GM23338 (cell line): ENCODE data around the gene FAM174C. TPM values are rescaled to one million over a fixed set of nuclear protein-coding genes. Genes with fewer than 3 reads are reported as not detected.

Experiments used
- ATAC-seq: fragments of 200-7000 bp; cut with Tn5 transposase; 3 replicates; pipeline ENCODE4 v1.9.1; 2020
- DNase-seq: peaks from one replicate; pipeline ENCODE4 v3.0.0-alpha.2; 2015; ENCODE audit warnings: low spot score
- H2AFZ ChIP-seq: fragments of 200-600 bp; sonication (generic); 2 replicates; pipeline ENCODE4 v1.8.0; 2016; ENCODE audit warnings: antibody characterized with exemption, mild to moderate bottlenecking, moderate library complexity
- H3F3A ChIP-seq: fragments of 200-600 bp; sonication (generic); replicated peaks from 2 replicates; pipeline ENCODE4 v1.8.0; 2017; ENCODE audit warnings: antibody characterized with exemption, mixed run types, low read depth
- H3K27ac ChIP-seq: fragments of 200-600 bp; sonication (generic); 2 replicates; pipeline ENCODE4 v1.6.1; 2016; ENCODE audit warnings: low read depth
- H3K27me3 ChIP-seq: fragments of 200-600 bp; sonication (generic); 2 replicates; pipeline ENCODE4 v1.8.0; 2016; ENCODE audit warnings: mild to moderate bottlenecking, mixed run types, moderate library complexity; ENCODE audit not compliant: insufficient read depth
- H3K36me3 ChIP-seq: fragments of 200-600 bp; sonication (generic); 2 replicates; pipeline ENCODE4 v1.8.0; 2016; ENCODE audit warnings: mild to moderate bottlenecking; ENCODE audit not compliant: insufficient read depth
- H3K4me1 ChIP-seq: fragments of 200-600 bp; sonication (generic); 2 replicates; pipeline ENCODE4 v1.8.0; 2016; ENCODE audit warnings: mild to moderate bottlenecking, moderate library complexity; ENCODE audit not compliant: insufficient read depth
- H3K4me2 ChIP-seq: fragments of 200-600 bp; sonication (generic); 2 replicates; pipeline ENCODE4 v1.7.1; 2017; ENCODE audit warnings: mixed run types
- H3K4me3 ChIP-seq: fragments of 200-600 bp; sonication (generic); 2 replicates; pipeline ENCODE4 v1.6.1; 2016; ENCODE audit warnings: mixed run types
- H3K79me2 ChIP-seq: fragments of 200-600 bp; sonication (generic); replicated peaks from 2 replicates; pipeline ENCODE4 v1.8.0; 2017; ENCODE audit warnings: mild to moderate bottlenecking; ENCODE audit not compliant: insufficient read depth
- H3K9me2 ChIP-seq: fragments of 200-600 bp; sonication (generic); 2 replicates; pipeline ENCODE4 v1.8.0; 2017; ENCODE audit not compliant: insufficient read depth
- H4K20me1 ChIP-seq: fragments of 200-600 bp; sonication (generic); replicated peaks from 2 replicates; pipeline ENCODE4 v1.8.0; 2017; ENCODE audit warnings: mild to moderate bottlenecking; ENCODE audit not compliant: insufficient read depth
- H3K27ac Mint-ChIP-seq: 2 replicates; pipeline ENCODE4 v1.8.0; 2020; ENCODE audit warnings: inconsistent platforms, mild to moderate bottlenecking, moderate library complexity, mixed read lengths
- H3K27me3 Mint-ChIP-seq: 3 replicates; pipeline ENCODE4 v1.8.0; 2022; ENCODE audit warnings: low read depth, mild to moderate bottlenecking, moderate library complexity, mixed read lengths, inconsistent platforms; ENCODE audit not compliant: insufficient read depth, poor library complexity
- H3K36me3 Mint-ChIP-seq: 3 replicates; pipeline ENCODE4 v1.8.0; 2021; ENCODE audit warnings: low read depth, mild to moderate bottlenecking, inconsistent platforms, moderate library complexity, mixed read lengths
- H3K4me1 Mint-ChIP-seq: 3 replicates; pipeline ENCODE4 v1.8.0; 2020; ENCODE audit warnings: mild to moderate bottlenecking, inconsistent platforms, mixed read lengths
- H3K4me3 Mint-ChIP-seq: 3 replicates; pipeline ENCODE4 v1.8.0; 2021; ENCODE audit warnings: moderate library complexity, mild to moderate bottlenecking, inconsistent platforms, mixed read lengths
- H3K9me3 Mint-ChIP-seq: 3 replicates; pipeline ENCODE4 v1.8.0; 2020; ENCODE audit warnings: moderate library complexity, mild to moderate bottlenecking, inconsistent platforms, mixed read lengths
- CREB1 ChIP-seq: fragments of 250-450 bp; sonication (Bioruptor Pico); IDR thresholded peaks from 2 replicates; pipeline ENCODE4 v1.5.0; 2020; ENCODE audit warnings: low read depth, mild to moderate bottlenecking, moderate library complexity
- CTCF ChIP-seq, 2 experiments: fragments of 200-600 bp in 1 of 2; sonication (generic) in 1 of 2; conservative IDR thresholded peaks; 2 replicates each; pipeline versions ENCODE4 v1.5.1 to v1.6.1; 2016 to 2017; ENCODE audit warnings: antibody characterized with exemption in 2 of 2, low read depth in 2 of 2, mild to moderate bottlenecking in 2 of 2, moderate library complexity in 1 of 2
- ETS1 ChIP-seq: IDR thresholded peaks from 2 replicates; pipeline ENCODE4 v1.6.1; 2016; ENCODE audit warnings: antibody characterized with exemption
- EZH2 ChIP-seq: fragments of 200-600 bp; sonication (generic); IDR thresholded peaks from one replicate; pipeline ENCODE4 v1.8.0; 2017; ENCODE audit warnings: antibody characterized with exemption, mild to moderate bottlenecking, low read depth; ENCODE audit not compliant: unreplicated experiment
- EZH2phosphoT487 ChIP-seq: fragments of 200-600 bp; sonication (generic); IDR thresholded peaks from one replicate; pipeline ENCODE4 v1.8.1; 2018; ENCODE audit warnings: antibody characterized with exemption; ENCODE audit not compliant: unreplicated experiment
- JUNB ChIP-seq: IDR thresholded peaks from one replicate; pipeline ENCODE4 v1.6.1; 2016; ENCODE audit warnings: antibody characterized with exemption; ENCODE audit not compliant: unreplicated experiment
- NANOG ChIP-seq: IDR thresholded peaks from 2 replicates; pipeline ENCODE4 v1.6.1; 2016; ENCODE audit warnings: antibody characterized with exemption, borderline replicate concordance
- POLR2AphosphoS5 ChIP-seq: IDR thresholded peaks from 2 replicates; pipeline ENCODE4 v1.6.1; 2016; ENCODE audit warnings: antibody characterized with exemption, low read depth
- REST ChIP-seq: IDR thresholded peaks from one replicate; pipeline ENCODE4 v1.6.1; 2018; ENCODE audit warnings: antibody characterized with exemption; ENCODE audit not compliant: unreplicated experiment
- STAT1 ChIP-seq: IDR thresholded peaks from one replicate; pipeline ENCODE4 v1.6.1; 2016; ENCODE audit warnings: antibody characterized with exemption; ENCODE audit not compliant: unreplicated experiment
- ZNF114 ChIP-seq: fragments of 250-450 bp; sonication (Bioruptor Pico); IDR thresholded peaks from 2 replicates; pipeline ENCODE4 v1.5.0; 2020; ENCODE audit warnings: mild to moderate bottlenecking, moderate library complexity
- ZNF331 ChIP-seq: fragments of 250-450 bp; sonication (Bioruptor Pico); IDR thresholded peaks from 2 replicates; pipeline ENCODE4 v1.5.0; 2020; ENCODE audit warnings: low read depth, mild to moderate bottlenecking, moderate library complexity
- polyA plus RNA-seq: library from polyadenylated mRNA; unstranded; fragments of >200 nt; fragmentation: Nextera tagmentation; extraction: Ambion mirVana; gene quantifications from 2 replicates; pipeline ENCODE4 v1.2.1, GENCODE V29; 2016
- total RNA-seq: library from RNA; depleted of rRNA; stranded (reverse); fragments of >200 nt; shearing (Covaris generic); gene quantifications from 2 replicates; pipeline ENCODE4 v1.2.3, GENCODE V29; 2014

Gene FAM174C
- total and polyA plus RNA-seq, 2 experiments from 2014 or later, result 60.4 to 68.0 TPM

GRCh38 chr19:1291761-1292418 is 16.6 kb downstream of the FAM174C start:
- no peak overlapping the region for H3K27ac Mint-ChIP-seq
- H3K9me3 Mint-ChIP-seq, result no peaks in the 10 kb centered on the region
- TF ChIP-seq ZNF331 (no peak), EZH2 (no peak), POLR2AphosphoS5 (no peak), CREB1 (CRISPR knock-in tag) (no peak), ZNF114 (CRISPR knock-in tag) (no peak), REST (no peak), EZH2phosphoT487 (no peak), ETS1 (no peak), STAT1 (no peak)
- no peak overlapping the region for H3K4me3 Mint-ChIP-seq
- Histone ChIP-seq H3K79me2 (no peaks in the 10 kb centered on the region), H3K27me3 (peaks cover 5% of the 10 kb centered on the region; the same call in 1 of the 2 replicates), H3K4me2 (no peak overlapping the region), H2AFZ (no peak overlapping the region), H3K4me1 (no peaks in the 10 kb centered on the region), H3K36me3 (no peaks in the 10 kb centered on the region), H3F3A (peaks cover 10% of the 10 kb centered on the region; the same call in 1 of the 2 replicates), H3K9me2 (no peaks in the 10 kb centered on the region), H3K4me3 (no peak overlapping the region), H3K27ac (no peak overlapping the region), H4K20me1 (no peaks in the 10 kb centered on the region)
- H3K27me3 Mint-ChIP-seq, result peaks cover 8% of the 10 kb centered on the region
- no peaks in the 10 kb centered on the region for H3K36me3 Mint-ChIP-seq
- DNase-seq, result no peak
- H3K4me1 Mint-ChIP-seq, result 0 out of 3 replicates have a peak, but pooled peaks cover 2% of the 10 kb centered on the region
- no peak for ATAC-seq

- Mint-ChIP-seq H3K36me3 (no peaks in the 10 kb centered on the region), H3K9me3 (no peaks in the 10 kb centered on the region), H3K4me1 (peaks cover 2% of the 10 kb centered on the region; the same call in 1 of the 3 replicates), H3K4me3 (no peak overlapping the region), H3K27me3 (peaks cover 8% of the 10 kb centered on the region), H3K27ac (no peak overlapping the region)
- TF ChIP-seq CTCF (conservative IDR thresholded peaks at IDR 0.05; ENCODE audit: low read depth in 2 of 2), result no peak
- TF ChIP-seq ZNF114 (CRISPR knock-in tag), result no peak
- no peak for TF ChIP-seq REST
- TF ChIP-seq ZNF331, result no peak
- no peak for TF ChIP-seq JUNB
- no peak for TF ChIP-seq POLR2AphosphoS5
- no peak for TF ChIP-seq NANOG
- TF ChIP-seq EZH2, result no peak
- DNase-seq (no peak), ATAC-seq (no peak)
- Histone ChIP-seq H3F3A (peaks cover 10% of the 10 kb centered on the region; the same call in 1 of the 2 replicates), H3K4me2 (no peak overlapping the region), H3K27me3 (peaks cover 4% of the 10 kb centered on the region; the same call in 1 of the 2 replicates), H3K4me1 (no peaks in the 10 kb centered on the region), H4K20me1 (no peaks in the 10 kb centered on the region), H2AFZ (no peak overlapping the region), H3K36me3 (no peaks in the 10 kb centered on the region), H3K4me3 (no peak overlapping the region), H3K79me2 (no peaks in the 10 kb centered on the region), H3K9me2 (no peaks in the 10 kb centered on the region), H3K27ac (no peak overlapping the region)
These were observed 17.3 kb downstream of the FAM174C start for GRCh38 chr19:1292419-1293151.
